ENCODE data around the gene PIK3R1.
"Not testable (repeated sequence)": the region's sequence is repeated elsewhere in the genome, so short reads cannot be mapped to it uniquely, and the experiment has no call there.

PIK3R1 gene

DNA sequence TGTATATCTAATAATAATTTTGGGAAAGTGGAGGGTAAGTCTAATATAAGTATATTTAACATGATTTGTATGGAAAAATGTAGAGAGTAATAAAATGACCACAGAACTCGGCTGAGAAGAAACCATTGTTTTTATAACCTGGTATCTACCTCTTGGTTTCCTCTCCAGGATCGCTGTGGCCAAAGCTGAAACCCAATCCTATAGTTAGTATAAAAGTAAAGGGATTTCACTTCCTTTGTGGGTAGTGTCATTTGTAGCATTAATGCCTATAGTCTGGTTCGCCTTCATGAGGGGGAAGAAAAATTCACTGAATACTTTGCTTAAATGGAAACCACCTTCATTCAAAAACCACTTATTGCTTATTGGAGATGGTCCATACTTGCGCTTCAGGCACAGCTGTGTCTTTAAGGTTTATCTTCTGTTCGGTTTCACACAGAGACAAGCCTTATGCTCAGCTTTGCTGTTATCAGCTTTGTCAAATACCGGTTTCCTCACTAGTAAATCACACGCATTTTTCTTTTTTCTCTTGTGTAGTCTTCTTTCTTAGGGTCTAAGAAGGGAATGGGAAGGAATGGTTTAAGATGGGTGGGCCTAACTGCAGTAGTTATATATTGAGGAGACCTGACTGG, 12.1 kb downstream of the PIK3R1 start:
- DNase-seq: no peak

- no peak for DNase-seq
Measured at GRCh38 chr5:68229416-68229815, 13.9 kb downstream of the PIK3R1 start.

- no peak for DNase-seq
Measured at GRCh38 chr5:68230285-68230684, 14.7 kb downstream of the PIK3R1 start.

DNA sequence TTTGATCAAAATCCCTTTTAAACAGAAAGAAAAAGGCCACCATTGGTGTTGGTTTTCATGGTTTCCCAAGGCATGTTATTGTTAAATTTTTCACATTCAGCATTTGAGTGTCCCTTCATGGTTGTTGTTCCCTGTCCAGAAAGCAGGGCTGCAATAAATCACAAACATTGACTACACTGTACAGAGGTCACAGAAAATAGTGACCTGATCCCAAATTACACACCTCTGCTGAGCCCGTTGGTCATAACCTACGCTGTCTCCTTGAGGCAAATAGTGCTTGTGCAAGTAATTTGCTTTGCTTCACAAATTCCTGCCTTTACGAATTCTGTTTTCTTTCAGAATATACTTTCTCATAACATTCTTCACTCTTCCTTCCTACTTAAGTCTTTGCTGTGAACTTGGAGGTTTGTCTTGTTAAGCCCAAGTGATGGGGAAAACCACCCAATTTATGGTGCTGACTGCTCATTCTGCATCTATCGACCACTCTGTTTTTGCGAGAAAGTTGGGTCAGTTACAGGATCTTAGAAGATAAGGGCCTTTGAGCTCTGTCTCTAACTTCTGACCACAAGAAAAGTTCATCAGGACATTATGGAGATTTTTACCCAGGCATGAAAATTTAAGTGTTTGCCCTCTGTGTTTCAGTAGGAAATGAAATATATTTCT, 16.0 kb downstream of the PIK3R1 start:
- DNase-seq: no peak

DNA sequence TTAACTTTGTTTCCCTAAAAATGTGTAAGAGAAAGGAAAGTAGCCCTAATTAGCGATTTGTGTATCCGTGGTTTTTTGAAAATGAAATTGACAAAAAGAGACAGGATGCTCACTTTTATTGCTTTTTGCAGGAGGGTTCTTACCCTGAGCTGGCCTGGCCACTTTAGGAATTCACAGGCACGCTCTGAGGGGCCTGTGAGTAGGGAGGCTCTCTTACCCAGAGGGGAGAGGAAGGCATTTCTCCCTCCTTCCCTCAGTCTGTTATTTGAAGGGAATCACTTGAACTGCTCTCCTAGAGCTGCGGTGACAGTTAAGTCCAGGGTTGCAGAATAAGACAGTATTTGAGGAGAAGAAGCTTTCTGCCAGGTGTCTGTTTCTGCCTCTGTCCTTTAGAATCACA, 16.7 kb downstream of the PIK3R1 start:
- DNase-seq: no peak

GRCh38 chr5:68233075-68233474, 17.5 kb downstream of the PIK3R1 start:
- no peak for DNase-seq

- not testable (repeated sequence) for DNase-seq
Measured at GRCh38 chr5:68235229-68235628, 19.7 kb downstream of the PIK3R1 start.

DNA sequence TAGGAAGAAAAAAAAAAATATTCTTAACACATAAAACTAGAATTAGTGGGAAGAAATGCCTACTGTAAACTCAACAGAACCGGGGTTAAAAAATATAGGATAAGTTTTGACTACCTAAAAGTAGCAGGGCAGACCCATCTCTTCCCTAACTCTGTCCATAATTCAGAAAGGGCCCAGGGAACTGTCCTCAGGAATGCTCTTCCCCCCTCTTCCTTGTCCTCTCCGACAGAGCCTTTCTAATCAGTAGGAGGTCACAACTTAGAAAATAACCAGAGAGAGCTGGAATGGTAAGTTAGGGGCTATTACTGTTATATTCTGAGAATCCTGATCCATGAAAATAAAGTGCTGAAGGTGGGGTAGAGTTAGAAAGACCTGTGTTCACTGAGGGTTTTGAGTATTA, 22.2 kb downstream of the PIK3R1 start:
- DNase-seq: no peak

DNA sequence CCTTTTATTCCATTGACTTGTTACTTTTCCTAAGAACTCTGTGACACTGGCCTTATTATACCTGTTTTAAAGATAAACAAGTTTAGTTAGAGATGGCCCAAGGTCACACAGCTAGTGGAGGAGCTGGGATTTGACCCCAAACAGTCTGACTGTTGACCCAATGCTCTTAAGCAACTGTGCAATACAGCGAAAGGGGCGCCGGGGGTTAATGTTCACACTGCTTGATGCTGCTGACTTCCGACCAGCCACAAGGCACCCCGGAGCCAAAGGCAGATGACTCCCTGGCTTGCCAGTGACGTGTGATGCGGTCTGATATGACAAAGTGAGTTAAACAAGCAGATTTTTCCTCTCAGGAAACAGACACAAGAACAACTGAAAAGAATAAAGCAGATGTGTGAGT, 23.9 kb downstream of the PIK3R1 start:
- DNase-seq: peak; percentile 51

DNA sequence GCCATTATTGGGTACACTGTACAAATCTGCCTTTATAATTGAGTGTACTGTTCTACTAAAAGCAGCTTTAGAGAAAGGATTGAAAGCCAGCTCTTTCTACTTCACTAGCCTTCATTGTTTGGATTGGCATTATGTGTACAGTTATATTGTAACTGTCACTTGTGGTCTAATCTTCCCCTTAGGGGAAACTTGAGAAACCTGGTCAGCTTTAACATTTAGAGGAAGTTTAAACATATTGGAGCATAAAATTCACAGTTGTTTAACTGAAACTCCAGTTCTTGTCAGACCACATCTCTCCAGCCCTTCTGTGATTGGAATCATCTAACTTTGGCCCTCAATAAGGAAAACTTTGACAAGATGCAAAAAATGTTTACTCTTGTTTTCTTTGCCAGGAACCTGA, 24.6 kb downstream of the PIK3R1 start:
- no peak for DNase-seq

GRCh38 chr5:68240771-68241170, 25.2 kb downstream of the PIK3R1 start:
- DNase-seq: no peak

- DNase-seq: no peak
Measured at GRCh38 chr5:68242743-68243142, 27.2 kb downstream of the PIK3R1 start.

GRCh38 chr5:68243251-68243650, 27.7 kb downstream of the PIK3R1 start:
- DNase-seq: no peak

GRCh38 chr5:68243681-68244080, 28.1 kb downstream of the PIK3R1 start:
- no peak for DNase-seq

DNA sequence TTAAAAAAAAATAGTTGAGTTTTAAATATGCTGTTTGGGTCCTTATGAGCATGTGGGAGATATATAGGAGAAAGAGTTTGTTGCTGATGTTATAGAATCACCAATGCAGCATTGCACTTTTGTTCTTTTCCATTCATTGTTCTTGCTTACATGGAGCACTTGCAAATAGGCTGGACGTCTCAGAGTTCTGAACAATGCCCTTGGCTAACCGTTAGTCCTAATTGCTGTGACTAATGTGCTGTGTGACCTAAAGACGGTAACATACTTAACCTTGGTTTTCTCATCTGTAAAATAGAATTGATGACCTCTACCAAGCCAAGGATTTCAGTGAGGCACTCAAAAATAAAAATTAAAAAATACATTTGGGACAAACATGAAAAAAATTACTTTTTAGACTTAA, 29.8 kb downstream of the PIK3R1 start:
- DNase-seq: no peak

GRCh38 chr5:68246802-68247201, 31.2 kb downstream of the PIK3R1 start:
- no peak for DNase-seq

DNA sequence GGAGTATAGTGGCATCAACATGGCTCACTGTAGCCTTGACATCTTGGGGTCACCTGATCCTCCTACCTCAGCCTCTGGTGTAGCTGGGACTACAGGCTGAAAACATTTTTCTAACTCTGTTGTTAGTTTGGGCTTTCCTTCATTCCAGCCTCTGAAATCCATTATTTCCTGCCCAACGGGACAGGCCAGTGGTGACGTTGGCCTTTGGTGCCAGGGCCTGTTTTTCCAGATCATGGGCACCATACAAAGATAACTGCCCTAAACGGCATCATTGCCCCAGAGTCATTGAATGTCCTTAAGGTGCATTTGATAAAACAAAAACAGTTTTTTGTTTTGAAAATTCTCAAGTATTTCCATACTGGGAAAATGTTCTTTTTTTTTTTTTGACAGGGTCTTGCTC, 32.1 kb downstream of the PIK3R1 start:
- DNase-seq: no peak

- DNase-seq: no peak
Measured at GRCh38 chr5:68248896-68249295, 33.3 kb downstream of the PIK3R1 start.

DNA sequence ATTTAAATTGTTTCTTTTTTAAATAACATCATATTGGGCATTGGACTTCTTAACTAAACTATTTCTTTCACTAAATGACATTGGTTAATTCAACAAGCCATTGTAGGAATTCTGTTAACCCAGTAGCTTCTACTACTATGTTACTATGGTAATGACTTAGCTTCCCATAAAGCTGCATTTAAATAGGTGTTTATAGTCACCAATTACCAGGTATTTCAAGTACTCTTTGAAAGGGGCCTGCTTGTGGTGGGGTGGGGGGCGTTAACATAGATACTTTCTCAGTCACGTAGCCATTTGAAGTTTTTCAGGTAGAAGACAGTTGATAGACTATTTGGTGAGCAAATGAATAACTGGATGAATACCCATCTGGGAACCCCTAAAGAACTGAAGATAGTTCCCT, 34.0 kb downstream of the PIK3R1 start:
- DNase-seq: no peak

- DNase-seq: no peak
Measured at GRCh38 chr5:68250661-68251298, 35.2 kb downstream of the PIK3R1 start.

GRCh38 chr5:68251386-68251785, 35.8 kb downstream of the PIK3R1 start:
- DNase-seq: no peak

- DNase-seq: peak; percentile 76
Measured at GRCh38 chr5:68251804-68252522, 36.4 kb downstream of the PIK3R1 start.

DNA sequence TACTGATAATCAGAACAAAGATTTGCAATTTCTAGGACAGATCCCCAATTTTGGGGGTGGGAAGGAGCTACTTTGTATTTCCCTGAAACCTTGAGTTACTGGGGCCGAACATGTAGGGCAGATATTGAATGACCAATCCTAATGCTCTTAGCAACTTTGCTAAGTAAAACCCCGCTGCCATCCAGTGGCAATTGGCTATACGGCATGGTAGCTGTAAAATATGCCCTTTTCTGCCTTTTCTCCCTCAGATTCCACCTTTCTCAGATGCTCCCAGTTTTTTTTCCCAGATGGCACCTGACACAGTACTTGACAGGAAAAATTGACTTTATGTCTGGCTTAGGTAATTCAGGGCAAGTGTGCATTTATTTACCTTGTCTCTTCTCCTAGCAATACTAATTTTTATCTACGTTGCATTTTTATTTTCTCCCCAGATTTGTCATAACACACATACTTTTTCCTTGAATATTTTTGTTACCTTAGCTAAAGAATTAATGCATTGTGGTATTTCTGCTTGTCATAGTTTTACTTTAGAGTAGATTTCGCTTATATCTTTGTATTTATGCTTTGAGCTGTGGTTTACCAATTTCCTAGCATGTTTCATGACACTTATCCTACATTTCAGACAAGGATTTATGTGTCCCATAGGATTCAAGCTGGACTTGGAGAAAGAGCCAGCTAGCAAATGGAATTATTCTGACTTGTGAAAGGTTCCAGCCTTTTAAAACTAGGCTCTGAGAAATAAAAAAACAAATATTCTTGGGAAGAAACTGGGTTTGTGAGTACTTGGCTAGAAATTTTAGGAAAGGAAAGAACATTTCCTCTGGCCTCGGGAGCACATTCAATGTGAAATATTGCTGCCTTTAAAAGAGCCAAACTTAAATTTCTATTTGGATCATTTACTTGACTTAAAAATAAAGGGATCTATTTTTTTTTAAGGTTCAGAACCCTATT, 37.4 kb downstream of the PIK3R1 start:
- DNase-seq: peak; percentile 81

All from right hindlimb (tissue), 1 donor.